GM12874 (cell line): ENCODE measurements around the gene SUMO3.

Experiments used
- CTCF ChIP-seq: IDR thresholded peaks from 2 replicates; pipeline ENCODE4 v1.5.1; 2011; ENCODE audit warnings: low read depth, mild to moderate bottlenecking, control low read depth, low read length, moderate library complexity; ENCODE audit not compliant: insufficient read depth

SUMO3 gene

GRCh38 chr21:44784810-44785209 is 33.1 kb downstream of the SUMO3 start:
- no peak for TF ChIP-seq CTCF

- TF ChIP-seq CTCF = no peak
These were observed 34.7 kb downstream of the SUMO3 start for GRCh38 chr21:44783020-44783696.

GRCh38 chr21:44780767-44781459 is 36.9 kb downstream of the SUMO3 start:
- TF ChIP-seq CTCF = no peak

- no peak for TF ChIP-seq CTCF
These were observed 37.7 kb downstream of the SUMO3 start for GRCh38 chr21:44780137-44780502.

- TF ChIP-seq CTCF = no peak
These were observed 38.3 kb downstream of the SUMO3 start for GRCh38 chr21:44779417-44780136.

- TF ChIP-seq CTCF = no peak
These were observed 38.9 kb downstream of the SUMO3 start for GRCh38 chr21:44778983-44779382.

- TF ChIP-seq CTCF = no peak
These were observed 39.4 kb downstream of the SUMO3 start for GRCh38 chr21:44778499-44778911.
